GM21717 (cell line): Measurements from ENCODE around the gene DNLZ.

Experiments
- ATAC-seq: cut with Tn5 transposase; IDR thresholded peaks from one replicate; pipeline ENCODE4 v1.9.1; 2021; ENCODE audit warnings: mild to moderate bottlenecking, moderate library complexity; ENCODE audit not compliant: unreplicated experiment

The DNLZ gene

GRCh38 chr9:136377341-136378169 is 14.0 kb upstream of the DNLZ start:
- no peak for ATAC-seq

DNA sequence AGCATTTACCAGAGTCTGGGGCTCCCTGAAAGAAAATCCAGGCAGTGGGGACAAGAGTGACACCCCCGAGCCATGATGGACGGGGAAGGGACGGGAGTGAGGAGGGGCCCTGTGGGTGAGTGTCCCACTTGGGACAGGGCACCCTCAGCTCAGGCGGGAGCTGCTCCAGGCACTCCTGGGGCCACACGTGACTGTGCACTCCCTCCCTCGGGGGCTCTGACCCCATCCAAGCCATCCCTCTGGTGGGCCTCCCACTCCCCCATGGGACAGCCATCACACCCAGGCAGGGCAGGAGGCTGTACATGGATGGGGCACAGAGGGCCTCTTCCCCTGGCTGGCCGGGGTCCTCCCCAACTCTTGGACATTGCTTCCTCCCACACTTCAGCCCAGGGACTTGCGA is 12.9 kb upstream of the DNLZ start:
- ATAC-seq, result no peak

DNA sequence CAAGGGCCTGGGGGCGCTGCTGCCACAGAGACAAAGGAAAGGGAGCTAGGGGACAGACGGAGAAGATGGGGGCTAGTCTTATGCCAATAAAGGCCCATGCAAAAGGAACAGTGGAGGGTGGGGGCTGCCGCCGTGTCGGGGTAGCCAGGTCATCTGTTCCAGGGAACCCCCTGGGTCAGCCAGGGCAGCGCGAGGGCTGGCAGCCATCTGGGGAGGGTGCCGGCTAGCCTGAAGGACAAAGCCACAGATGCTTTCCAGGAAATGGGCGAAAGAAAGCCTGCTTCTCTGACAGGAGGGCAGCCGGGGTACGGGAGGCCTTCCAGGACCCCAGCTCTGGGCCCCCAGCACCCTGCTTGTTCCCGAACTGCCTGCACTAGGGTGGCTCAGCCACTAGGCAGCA is 11.6 kb upstream of the DNLZ start:
- no peak for ATAC-seq

- no peak for ATAC-seq
Observed at GRCh38 chr9:136374183-136374575, 10.6 kb upstream of the DNLZ start.

DNA sequence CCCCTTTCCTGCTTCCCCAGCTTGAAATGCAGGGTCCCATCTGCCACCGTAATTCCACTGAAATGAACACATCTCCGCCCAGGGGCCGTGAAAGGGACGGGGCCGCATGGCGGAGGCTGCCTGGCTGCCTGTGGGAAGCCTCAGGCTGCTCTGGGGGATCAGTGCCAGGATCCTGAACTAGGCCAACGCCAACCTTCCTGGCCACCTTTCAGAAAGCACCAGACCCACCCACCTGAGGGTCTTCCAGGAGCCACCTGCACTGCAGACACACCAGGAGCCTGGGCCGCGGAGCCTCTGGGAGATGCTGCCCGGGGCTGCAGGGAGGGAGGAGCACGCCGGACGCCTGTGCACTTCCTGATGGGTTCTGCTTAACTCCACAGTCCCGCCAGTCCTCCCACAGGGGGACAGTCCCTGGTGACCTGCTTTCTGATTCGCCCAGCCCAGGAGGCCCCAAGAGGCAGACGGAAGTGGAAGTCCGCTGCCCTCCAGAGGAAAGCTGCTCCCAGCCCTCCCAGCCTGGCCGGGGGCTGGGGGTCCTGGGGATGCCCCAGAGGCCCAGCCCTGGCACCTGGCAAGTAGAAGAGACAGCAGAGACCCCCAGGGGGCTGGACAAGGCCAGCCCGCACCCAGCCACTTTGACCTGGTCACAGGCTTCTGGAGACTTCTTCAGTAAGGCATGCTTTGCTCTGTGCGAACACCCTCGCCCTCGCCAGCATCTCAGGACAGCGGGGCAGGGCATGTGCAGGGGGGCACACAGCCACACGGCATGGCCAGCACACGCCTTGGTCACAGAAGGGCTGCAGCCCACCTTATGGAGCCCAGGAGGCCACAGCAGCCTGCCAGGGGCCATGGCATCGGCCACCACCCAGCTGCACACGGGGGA is 10.0 kb upstream of the DNLZ start, which contains the start of gene CARD9:
Gene CARD9, minus strand, starts transcription at position 370 of the 883 bp plus-strand sequence. CDS start 1,591 bp downstream, outside the sequence.
- ATAC-seq, result no peak

DNA sequence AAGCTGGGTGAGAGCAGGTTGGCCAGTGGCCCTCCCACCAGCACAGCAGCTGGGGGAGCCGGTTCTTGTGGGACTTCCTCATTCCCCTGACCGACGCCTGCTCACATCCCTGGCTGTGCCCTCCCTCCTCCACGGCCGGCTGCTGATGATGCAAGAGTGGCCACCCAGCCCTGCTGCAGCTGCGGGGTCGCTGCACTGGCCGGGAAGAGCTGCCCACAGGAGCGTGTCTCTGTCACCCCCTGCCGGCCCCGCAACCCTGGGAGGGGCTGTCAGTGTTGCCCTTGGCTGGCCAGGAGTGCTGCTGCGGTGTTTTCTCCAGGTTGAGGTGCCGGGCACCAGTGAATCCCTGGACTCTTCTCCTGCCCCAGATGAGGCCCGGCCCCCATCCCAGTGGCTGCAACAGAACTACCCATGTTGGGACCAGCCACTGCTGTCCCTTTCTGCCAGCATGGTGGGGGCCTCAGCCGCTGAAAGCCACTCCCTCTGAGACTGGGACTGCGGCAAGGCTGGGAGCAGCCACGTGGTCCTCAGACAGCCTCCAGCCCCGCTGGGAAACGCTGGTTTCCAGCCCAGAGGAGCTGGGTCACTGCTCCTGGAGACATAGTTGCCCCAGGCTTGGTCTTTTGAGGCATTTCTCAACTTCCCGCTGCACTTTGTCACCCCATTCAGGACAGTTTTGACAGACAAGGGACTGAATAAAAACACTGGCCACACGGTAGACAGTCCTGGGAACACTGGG is 9.2 kb upstream of the DNLZ start:
- no peak for ATAC-seq

DNA sequence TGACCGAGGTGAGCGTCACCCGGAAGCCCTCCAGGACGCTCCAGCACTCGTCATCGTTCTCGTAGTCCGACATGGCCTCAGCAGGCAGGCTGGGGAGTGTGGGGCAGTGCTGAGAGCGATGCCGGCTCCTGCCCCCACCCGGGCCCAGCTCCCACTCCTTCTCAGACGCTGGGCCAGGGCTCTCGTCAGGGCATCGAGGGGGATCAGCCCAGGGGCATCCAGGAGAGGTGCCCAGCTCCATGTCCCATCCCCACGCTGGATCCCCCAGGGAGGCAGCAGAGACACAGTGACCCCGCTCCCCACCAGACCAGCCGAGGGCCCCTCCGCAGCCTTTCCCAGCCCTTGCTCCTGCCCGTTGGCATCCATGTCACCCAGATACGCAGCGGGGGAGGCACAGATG is 8.5 kb upstream of the DNLZ start:
- no peak for ATAC-seq

GRCh38 chr9:136371533-136371880 is 8.0 kb upstream of the DNLZ start:
- no peak for ATAC-seq

DNA sequence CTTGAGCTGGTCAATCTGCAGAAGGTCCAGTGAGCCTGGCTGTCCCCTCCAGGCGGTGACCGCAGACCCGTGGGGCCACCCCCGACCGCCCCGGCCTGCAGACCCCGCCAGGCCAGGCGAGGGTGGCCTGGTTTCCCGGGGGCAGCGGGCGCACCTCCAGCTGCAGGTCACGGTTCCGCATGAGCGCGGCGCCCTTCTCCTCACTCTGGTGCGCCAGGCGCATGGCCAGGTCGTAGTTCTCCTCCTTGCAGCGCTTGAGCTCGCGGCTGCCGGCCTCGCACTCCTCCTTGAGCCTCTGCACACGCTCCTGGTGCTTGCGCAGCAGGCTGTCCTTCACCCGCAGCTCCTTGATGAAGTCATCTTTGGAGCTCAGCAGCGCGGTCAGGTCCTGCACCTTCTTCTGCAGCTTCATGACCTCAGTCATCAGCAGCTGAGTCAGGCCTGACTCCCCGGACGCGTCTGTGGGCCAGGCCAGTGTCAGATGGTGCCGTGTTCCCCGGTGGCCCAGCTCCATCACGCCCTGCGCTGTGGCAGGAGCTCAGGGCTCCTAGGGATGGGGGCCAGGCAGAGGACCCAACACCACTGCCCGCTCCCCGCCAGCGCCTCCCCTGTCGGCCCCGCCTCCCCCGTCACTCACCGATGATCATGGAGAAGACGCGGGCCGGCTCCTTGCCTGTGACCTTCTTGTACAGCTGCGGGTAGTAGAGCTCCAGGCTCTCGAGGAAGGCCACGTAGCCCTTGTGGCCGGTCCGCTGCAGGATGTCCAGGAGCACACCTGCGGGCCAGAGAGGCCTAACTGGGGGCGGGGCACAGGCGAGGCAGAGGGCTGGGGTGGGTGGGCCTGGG is 7.4 kb upstream of the DNLZ start:
- no peak for ATAC-seq

- no peak for ATAC-seq
Observed at GRCh38 chr9:136370037-136370436, 6.5 kb upstream of the DNLZ start.

DNA sequence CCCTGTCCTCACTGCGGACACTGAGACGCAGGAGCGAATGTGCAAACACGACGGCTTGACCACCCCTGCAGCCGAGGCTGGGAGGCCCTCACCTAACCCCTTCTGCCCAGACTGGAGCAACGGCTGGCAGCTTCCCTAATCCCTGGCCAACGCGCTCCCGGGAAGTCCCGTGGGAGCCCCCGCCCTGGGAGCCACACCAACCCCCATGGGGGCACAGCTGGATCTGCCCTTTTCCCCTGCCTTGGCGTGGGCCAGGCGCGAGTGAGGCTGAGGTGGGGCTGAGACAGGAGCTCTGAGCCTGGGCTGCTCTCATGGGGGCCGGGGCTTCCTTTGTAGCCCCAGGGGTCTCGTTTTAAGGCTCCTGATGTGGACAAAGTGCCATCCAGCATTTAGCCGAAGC is 4.6 kb upstream of the DNLZ start:
- ATAC-seq, result no peak

DNA sequence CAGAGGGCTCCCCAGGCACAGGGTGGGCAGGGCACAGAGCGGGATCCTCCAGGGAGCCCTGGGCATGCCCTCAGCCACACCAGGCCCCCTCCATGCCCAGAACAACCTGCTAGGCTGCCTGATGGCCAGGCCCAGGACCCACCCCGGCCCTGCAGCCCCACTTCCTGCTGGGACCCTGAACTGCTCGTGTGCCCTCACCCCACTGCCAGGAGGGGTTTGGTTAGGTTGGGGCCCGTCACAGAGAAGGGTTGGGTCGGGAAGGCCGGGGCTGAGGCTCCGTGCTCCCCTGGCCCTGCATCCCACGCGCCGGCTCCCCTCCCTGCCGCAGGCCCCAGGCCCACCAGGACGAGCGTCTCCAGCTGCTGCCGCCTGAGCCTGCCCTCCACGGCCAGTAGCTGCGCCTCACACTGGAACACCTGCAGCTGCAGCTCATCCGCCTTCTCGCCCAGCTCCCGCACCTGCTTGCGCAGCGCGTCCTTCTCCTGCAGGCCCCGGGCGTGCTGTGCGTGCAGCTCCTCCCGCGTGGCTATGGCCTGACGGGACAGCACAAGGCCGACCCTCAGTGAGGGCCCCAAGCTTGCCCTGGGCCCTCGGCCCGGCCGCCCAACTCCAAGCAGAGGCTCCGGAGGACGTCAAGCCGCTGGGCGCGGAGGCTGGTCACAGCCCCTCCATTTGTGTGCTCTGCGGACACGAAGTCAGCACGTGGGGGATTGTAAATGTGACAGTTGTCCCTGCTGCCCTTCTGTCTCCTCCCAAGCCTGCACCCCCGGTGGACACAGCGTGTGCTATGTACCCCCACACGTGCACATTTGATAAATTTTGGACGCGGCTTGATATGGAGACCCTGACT is 4.0 kb upstream of the DNLZ start:
- no peak for ATAC-seq

DNA sequence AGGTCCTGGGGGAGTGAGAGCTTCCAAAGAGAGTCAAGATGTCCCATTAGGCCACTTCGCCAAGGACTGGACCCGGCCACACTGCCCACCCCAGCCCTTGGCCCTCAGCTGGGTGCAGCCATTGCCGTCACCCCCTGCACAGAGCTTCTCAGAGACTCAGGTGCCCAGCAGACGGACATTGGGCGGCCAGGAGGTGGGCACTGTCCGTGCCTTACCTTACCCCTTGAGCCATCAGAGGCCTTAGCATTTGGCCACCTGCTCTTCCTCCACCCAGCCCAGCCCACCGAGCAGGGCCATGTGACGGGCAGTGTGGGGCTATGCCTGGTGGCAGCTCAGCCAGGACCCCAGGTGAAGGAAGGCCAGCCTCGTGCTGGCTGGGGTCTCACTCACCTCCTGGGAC is 3.3 kb upstream of the DNLZ start:
- no peak for ATAC-seq

- no peak for ATAC-seq
Observed at GRCh38 chr9:136365775-136366222, 2.3 kb upstream of the DNLZ start.

DNA sequence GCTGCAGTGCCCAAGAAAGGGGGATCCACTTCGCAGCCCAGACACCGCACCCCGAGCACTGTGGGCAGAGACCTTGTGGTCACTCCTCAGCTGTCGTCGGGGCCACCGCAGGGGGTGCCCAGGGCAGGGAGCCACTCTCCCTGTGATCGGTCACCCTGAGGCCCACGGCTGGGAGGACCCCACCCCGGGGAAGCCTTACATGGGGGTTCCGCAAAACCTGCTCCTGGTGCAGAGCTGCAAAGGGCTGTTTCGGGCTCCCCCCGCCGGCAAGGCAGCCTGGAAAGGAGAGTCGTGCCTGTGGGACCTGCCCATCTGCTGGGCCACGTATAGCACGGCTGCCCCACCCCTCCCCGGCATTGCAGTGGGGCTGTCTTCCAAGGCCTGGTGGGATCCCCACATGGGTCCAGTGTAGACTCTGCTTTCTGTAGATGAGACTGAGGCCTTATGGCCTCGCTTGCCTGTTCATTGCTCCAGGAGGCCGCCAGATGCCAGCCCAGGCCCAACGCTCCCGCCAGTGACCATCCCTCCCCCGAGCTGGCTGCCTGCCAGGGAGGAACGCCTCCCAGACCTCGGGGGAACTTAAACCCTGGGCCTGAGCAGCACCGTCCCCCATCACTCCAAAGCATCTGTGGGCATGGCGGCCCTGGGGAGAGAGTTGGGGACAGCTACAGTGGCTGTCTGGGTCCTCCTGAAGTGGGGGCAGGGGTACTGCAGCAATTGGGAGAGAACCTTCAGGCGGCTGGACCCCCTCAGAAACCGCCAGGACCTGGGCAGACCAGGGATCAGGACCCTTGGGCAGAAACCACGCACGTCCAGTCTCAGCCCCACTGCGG is 1.6 kb upstream of the DNLZ start:
- no peak for ATAC-seq

GRCh38 chr9:136363949-136364748 is 605 bp upstream of the DNLZ start:
- no peak for ATAC-seq

- no peak for ATAC-seq
Observed at GRCh38 chr9:136362450-136362784, 1.1 kb downstream of the DNLZ start.
